Gastroesophageal sphincter (tissue), 4 donors: ENCODE data around the gene LHX8. TPM values are rescaled to one million over a fixed set of nuclear protein-coding genes. Genes with fewer than 3 reads are reported as not detected.
A peak's percentile ranks its signal among the peaks of the same experiment; 100 is the strongest.

Experiments
- ATAC-seq: fragments of 150-250 bp; one replicate; pipeline ENCODE4 v1.9.1; 2016; ENCODE audit warnings: mild to moderate bottlenecking, moderate library complexity
- H3K27ac ChIP-seq, 4 donors: fragments of 200-600 bp; sonication (generic) in 3 of 4; 1 replicate in 3 of 4; 2 replicates in 1 of 4; pipeline ENCODE4 v1.5.1; 2016 to 2019
- H3K27me3 ChIP-seq: fragments of 200-600 bp; sonication (generic); one replicate; pipeline ENCODE4 v1.5.1; 2019
- H3K36me3 ChIP-seq, 2 donors: fragments of 200-600 bp; sonication (generic); one replicate each; pipeline ENCODE4 v1.5.1; 2019; ENCODE audit warnings: control low read depth in 1 of 2
- H3K4me1 ChIP-seq, 3 donors: fragments of 200-600 bp; sonication (generic); 1 replicate in 2 of 3; 2 replicates in 1 of 3; pipeline ENCODE4 v1.5.1; 2016 to 2019; ENCODE audit warnings: control low read depth in 2 of 3
- H3K4me3 ChIP-seq, 2 donors: fragments of 200-600 bp; sonication (generic); one replicate each; pipeline ENCODE4 v1.5.1; 2019; ENCODE audit warnings: mild to moderate bottlenecking in 1 of 2, moderate library complexity in 1 of 2
- H3K9me3 ChIP-seq, 3 donors: fragments of 200-600 bp; sonication (generic); one replicate each; pipeline ENCODE4 v1.5.1; 2017 to 2019; ENCODE audit warnings: control low read depth in 2 of 3
- EP300 ChIP-seq: sonication (generic); formaldehyde crosslinking; IDR thresholded peaks from one replicate; pipeline ENCODE4 v1.6.1; 2017; ENCODE audit warnings: antibody characterized with exemption, mild to moderate bottlenecking
- POLR2A ChIP-seq, 2 donors: fragments of 450-650 bp; IDR thresholded peaks; one replicate each; pipeline ENCODE4 v1.6.1; 2017; ENCODE audit warnings: antibody characterized with exemption in 2 of 2, mild to moderate bottlenecking in 2 of 2, moderate library complexity in 1 of 2
- POLR2AphosphoS5 ChIP-seq: sonication (generic); formaldehyde crosslinking; IDR thresholded peaks from one replicate; pipeline ENCODE4 v1.6.1; 2017; ENCODE audit warnings: antibody characterized with exemption
- WGBS, 2 donors: methylation state at CpG; one replicate each; pipeline ENCODE4 v1.1.5; 2018; ENCODE audit warnings: low coverage in 1 of 2; 5-methylcytosine and 5-hydroxymethylcytosine counted together
- small RNA-seq, 4 donors: library from RNA; depleted of rRNA; stranded (forward); fragments of <200 nt; gene quantifications; one replicate each; pipeline ENCODE3, GENCODE V24; 2016
- total RNA-seq, 4 donors: library from RNA; depleted of rRNA; stranded (reverse); fragments of >200 nt; gene quantifications; one replicate each; pipeline ENCODE4 v1.1.0, GENCODE V29; 2016
- TF ChIP-seq, protein P1 (sequence below), 4 experiments: fragments of 200-600 bp in 2 of 4; fragments of 450-650 bp in 2 of 4; sonication (generic) in 1 of 4; IDR thresholded peaks; one replicate each; pipeline ENCODE4 v1.5.1; 2017 to 2019; ENCODE audit warnings: antibody characterized with exemption in 4 of 4, mild to moderate bottlenecking in 2 of 4, moderate library complexity in 2 of 4

Gene LHX8
- total RNA-seq, 4 donors from 2014 or later: not detected

DNA sequence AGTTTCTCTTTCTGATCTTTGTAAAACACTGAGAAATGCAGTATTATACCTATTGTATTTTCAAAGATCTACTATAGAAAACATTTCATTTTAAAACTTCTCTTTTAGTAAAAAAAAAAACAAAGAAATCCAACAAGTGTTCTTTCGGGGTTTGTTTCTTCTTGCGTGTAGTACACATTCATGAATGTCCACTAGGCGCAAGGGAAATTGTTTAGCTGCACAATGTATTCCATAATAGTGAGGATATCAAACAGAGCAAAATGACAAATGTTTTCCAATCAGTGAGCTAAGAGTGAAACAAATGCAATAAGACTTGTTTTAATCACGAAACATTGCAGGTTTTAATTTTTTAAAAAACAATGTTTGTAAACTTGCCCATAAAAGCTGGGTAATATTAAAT, 68.6 kb downstream of the LHX8 start:
- no peak for ATAC-seq
- Histone ChIP-seq H3K9me3 (no peaks in the 10 kb centered on the region), H3K27me3 (peaks cover 8% of the 10 kb centered on the region), H3K27ac (no peak overlapping the region), H3K4me3 (no peak overlapping the region), H3K36me3 (no peaks in the 10 kb centered on the region), H3K4me1 (no peaks in the 10 kb centered on the region)
- WGBS, 2 donors: 73 to 86% methylated on average over 4 of the region's 4 CpGs
- TF ChIP-seq, protein P1, sequence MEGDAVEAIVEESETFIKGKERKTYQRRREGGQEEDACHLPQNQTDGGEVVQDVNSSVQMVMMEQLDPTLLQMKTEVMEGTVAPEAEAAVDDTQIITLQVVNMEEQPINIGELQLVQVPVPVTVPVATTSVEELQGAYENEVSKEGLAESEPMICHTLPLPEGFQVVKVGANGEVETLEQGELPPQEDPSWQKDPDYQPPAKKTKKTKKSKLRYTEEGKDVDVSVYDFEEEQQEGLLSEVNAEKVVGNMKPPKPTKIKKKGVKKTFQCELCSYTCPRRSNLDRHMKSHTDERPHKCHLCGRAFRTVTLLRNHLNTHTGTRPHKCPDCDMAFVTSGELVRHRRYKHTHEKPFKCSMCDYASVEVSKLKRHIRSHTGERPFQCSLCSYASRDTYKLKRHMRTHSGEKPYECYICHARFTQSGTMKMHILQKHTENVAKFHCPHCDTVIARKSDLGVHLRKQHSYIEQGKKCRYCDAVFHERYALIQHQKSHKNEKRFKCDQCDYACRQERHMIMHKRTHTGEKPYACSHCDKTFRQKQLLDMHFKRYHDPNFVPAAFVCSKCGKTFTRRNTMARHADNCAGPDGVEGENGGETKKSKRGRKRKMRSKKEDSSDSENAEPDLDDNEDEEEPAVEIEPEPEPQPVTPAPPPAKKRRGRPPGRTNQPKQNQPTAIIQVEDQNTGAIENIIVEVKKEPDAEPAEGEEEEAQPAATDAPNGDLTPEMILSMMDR (IDR thresholded peaks at IDR 0.05): no peak
- no peak for TF ChIP-seq POLR2AphosphoS5
- TF ChIP-seq POLR2A (IDR thresholded peaks at IDR 0.05): no peak
- no peak for TF ChIP-seq EP300

GRCh38 chr1:75203415-75204277, 69.5 kb downstream of the LHX8 start:
- Histone ChIP-seq H3K9me3 (no peaks in the 10 kb centered on the region), H3K4me3 (no peak overlapping the region), H3K36me3 (no peaks in the 10 kb centered on the region), H3K4me1 (no peaks in the 10 kb centered on the region), H3K27me3 (peaks cover 4% of the 10 kb centered on the region), H3K27ac (no peak overlapping the region)
- WGBS, 2 donors: 27 to 29% methylated on average over 8 of the region's 8 CpGs
- no peak for ATAC-seq
- TF ChIP-seq POLR2AphosphoS5: no peak
- TF ChIP-seq, protein P1 (IDR thresholded peaks at IDR 0.05): peak; percentile 22 to 65 (median 40)

DNA sequence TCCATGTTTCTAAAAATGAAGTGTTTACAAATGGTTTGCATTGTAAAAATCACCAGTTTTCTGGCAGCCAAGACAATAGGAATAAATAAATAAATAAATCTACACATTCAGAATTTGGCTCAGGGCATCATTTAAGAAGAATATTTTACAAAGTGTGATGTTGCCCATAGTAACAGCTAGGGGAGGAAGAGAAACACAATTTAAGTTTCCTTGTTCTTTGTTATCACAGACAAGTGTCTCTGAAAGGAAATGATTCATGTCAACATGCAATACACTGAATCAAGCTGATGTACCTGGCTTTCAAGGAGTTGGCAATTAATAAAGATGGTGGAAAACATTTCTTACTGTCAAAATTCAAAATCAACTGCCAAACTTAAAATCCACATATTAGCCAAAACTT, 74.7 kb downstream of the LHX8 start:
- TF ChIP-seq, protein P1 (IDR thresholded peaks at IDR 0.05): no peak
- TF ChIP-seq EP300 (no peak), POLR2AphosphoS5 (no peak), POLR2A (IDR thresholded peaks at IDR 0.05) (no peak)
- Histone ChIP-seq H3K4me1 (no peaks in the 10 kb centered on the region), H3K9me3 (no peaks in the 10 kb centered on the region), H3K27me3 (no peaks in the 10 kb centered on the region), H3K4me3 (no peak overlapping the region), H3K36me3 (no peaks in the 10 kb centered on the region), H3K27ac (no peak overlapping the region)
- ATAC-seq: no peak

Small RNA genes within 50 kb of the gene (small RNA-seq; reads per million reads assigned to genes)
- 0 reads per million in 4 donors for gene RNU6-622P
